K562 (cell line): ENCODE results near the gene DAPK2. TPM values are rescaled to one million over a fixed set of nuclear protein-coding genes. Genes with fewer than 3 reads are reported as not detected.

Experiments
- ATAC-seq: fragments of 200-7000 bp; cut with Tn5 transposase; 3 replicates; pipeline ENCODE4 v1.9.1; 2020; ENCODE audit warnings: moderate library complexity
- BruUV-seq: library from RNA; stranded (reverse); fragments of 400-500 nt; replicated peaks from 2 replicates; lab custom pipeline; 2021; lab: Mats Ljungman, UMichigan
- CTCF ChIA-PET: fragments of 300-600 bp; formaldehyde crosslinking; extraction: SDS; loops from one replicate; lab custom pipeline; 2021; ENCODE audit warnings: low intra/inter-chr PET ratio; lab: Yijun Ruan, JAX
- POLR2A ChIA-PET: fragments of 300-600, 350-650 bp; sonication (Branson Sonifier 250); formaldehyde crosslinking; extraction: SDS; loops from one replicate; lab custom pipeline; 2021; ENCODE audit warnings: antibody characterized with exemption, inconsistent platforms; lab: Yijun Ruan, JAX
- DNase-seq, 4 experiments: peaks; one replicate each; pipeline versions ENCODE4 v3.0.0 to v3.0.0-alpha.2; 2011 to 2018; ENCODE audit warnings: low spot score in 3 of 4, mixed read lengths in 3 of 4; ENCODE audit errors: extremely low read depth in 1 of 4
- FAIRE-seq: peaks from 2 replicates; lab custom pipeline; 2011; peaks lifted over from hg19 to GRCh38; lab: Jason Lieb, UNC
- H2AFZ ChIP-seq: 2 replicates; pipeline ENCODE4 v1.6.0; 2011; ENCODE audit warnings: low read depth, low read length, control low read depth, inconsistent platforms
- H3K27ac ChIP-seq: fragments of 200-600 bp; 3 replicates; pipeline ENCODE4 v1.8.0; 2011; ENCODE audit warnings: low read depth, mild to moderate bottlenecking, control low read depth, inconsistent platforms, low read length, moderate library complexity, mixed read lengths; ENCODE audit errors: extremely low read depth
- H3K27me3 ChIP-seq, 2 experiments: fragments of 300-600 bp in 1 of 2; 2 replicates in 1 of 2; 3 replicates in 1 of 2; pipeline versions ENCODE4 v1.6.0 to v1.8.0; 2011; ENCODE audit warnings: inconsistent platforms in 2 of 2, low read length in 2 of 2, mild to moderate bottlenecking in 1 of 2, mixed read lengths in 1 of 2, moderate library complexity in 1 of 2; ENCODE audit not compliant: control insufficient read depth in 2 of 2, insufficient read depth in 2 of 2
- H3K36me3 ChIP-seq: fragments of 300-600 bp; 3 replicates; pipeline ENCODE4 v1.8.0; 2011; ENCODE audit warnings: mild to moderate bottlenecking, low read length, inconsistent platforms; ENCODE audit not compliant: control insufficient read depth, insufficient read depth
- H3K4me1 ChIP-seq, 2 experiments: fragments of 200-600 bp in 1 of 2; replicated peaks in 1 of 2; 2 replicates in 1 of 2; 3 replicates in 1 of 2; pipeline versions ENCODE4 v1.5.1 to v1.8.0; 2011; ENCODE audit warnings: inconsistent platforms in 2 of 2, low read length in 2 of 2, mild to moderate bottlenecking in 1 of 2, mixed read lengths in 1 of 2, moderate library complexity in 1 of 2; ENCODE audit not compliant: control insufficient read depth in 2 of 2, insufficient read depth in 2 of 2
- H3K4me2 ChIP-seq: 2 replicates; pipeline ENCODE4 v1.6.1; 2011; ENCODE audit warnings: low read length, control low read depth, inconsistent platforms, mixed read lengths; ENCODE audit not compliant: insufficient read depth
- H3K4me3 ChIP-seq: fragments of 200-600 bp; sonication (generic), shearing (Covaris generic); 2 replicates; pipeline ENCODE4 v1.5.1; 2016; ENCODE audit warnings: control low read depth, inconsistent platforms
- H3K79me2 ChIP-seq: fragments of 200-600 bp; 3 replicates; pipeline ENCODE4 v1.8.0; 2011; ENCODE audit warnings: low read length, inconsistent platforms; ENCODE audit not compliant: control insufficient read depth, insufficient read depth
- H3K9ac ChIP-seq, 2 experiments: 2 replicates each; pipeline versions ENCODE4 v1.6.0 to v1.6.1; 2011; ENCODE audit warnings: low read depth in 2 of 2, low read length in 2 of 2, control low read depth in 1 of 2, inconsistent platforms in 1 of 2, mild to moderate bottlenecking in 1 of 2, mixed read lengths in 1 of 2; ENCODE audit not compliant: insufficient read depth in 1 of 2
- H3K9me1 ChIP-seq: one replicate; pipeline ENCODE4 v1.6.0; 2011; ENCODE audit warnings: inconsistent platforms, mild to moderate bottlenecking, low read length, moderate library complexity; ENCODE audit not compliant: control insufficient read depth, insufficient read depth
- H3K9me3 ChIP-seq: replicated peaks from 2 replicates; pipeline ENCODE4 v1.5.1; 2011; ENCODE audit warnings: low read depth, low read length, inconsistent platforms; ENCODE audit not compliant: control insufficient read depth, insufficient read depth
- H4K20me1 ChIP-seq: replicated peaks from 2 replicates; pipeline ENCODE4 v1.6.1; 2011; ENCODE audit warnings: low read length, inconsistent platforms, mixed read lengths; ENCODE audit not compliant: control insufficient read depth, insufficient read depth
- E2F3 ChIP-seq: fragments of 250-450 bp; sonication (Bioruptor Pico); IDR thresholded peaks from 2 replicates; pipeline ENCODE4 v1.4.0; 2020; ENCODE audit warnings: mild to moderate bottlenecking
- FOXA1 ChIP-seq: fragments of 450-650 bp; IDR thresholded peaks from 2 replicates; pipeline ENCODE4 v1.6.1; 2016; ENCODE audit warnings: mild to moderate bottlenecking, borderline replicate concordance
- HDGF ChIP-seq: fragments of 450-650 bp; IDR thresholded peaks from 2 replicates; pipeline ENCODE4 v1.6.1; 2016
- RBM39 ChIP-seq: fragments of 200-400 bp; formaldehyde crosslinking; optimal IDR thresholded peaks from 2 replicates; pipeline ENCODE3; 2018; ENCODE audit warnings: low read depth, low read length
- SPI1 ChIP-seq: IDR thresholded peaks from 2 replicates; pipeline ENCODE4 v1.6.1; 2011; ENCODE audit warnings: low read depth, low read length, control low read depth, borderline replicate concordance
- ZNF699 ChIP-seq: fragments of 250-450 bp; sonication (Bioruptor Pico); IDR thresholded peaks from 2 replicates; pipeline ENCODE4 v1.8.0; 2021; ENCODE audit warnings: mild to moderate bottlenecking, moderate library complexity; ENCODE audit not compliant: insufficient replicate concordance
- WGBS: fragments of 100-300 bp; shearing (Covaris generic); methylation state at CpG from one replicate; pipeline ENCODE4 v1.1.6; 2016; ENCODE audit warnings: low coverage, mixed read lengths; ENCODE audit not compliant: insufficient coverage; ENCODE audit errors: missing lambda C conversion rate; 5-methylcytosine and 5-hydroxymethylcytosine counted together
- in situ Hi-C: fragments of 300-500 bp; cut with MboI; formaldehyde crosslinking; loops from 4 replicates; pipeline ENCODE4 v1.15.0; 2018; ENCODE audit warnings: inconsistent platforms, mixed read lengths
- intact Hi-C: fragments of 100-400 bp; cut with micrococcal nuclease; formaldehyde crosslinking; loops from 2 replicates; pipeline ENCODE4 v1.14.2; 2022
- polyA plus RNA-seq, 8 experiments: library from polyadenylated mRNA; depleted of rRNA in 4 of 8; stranded (reverse) in 5 of 8; unstranded in 3 of 8; fragments of >200 nt; fragmentation: Nextera tagmentation in 2 of 8; fragmentation: Illumina TruSeq in 1 of 8; extraction: Ambion mirVana in 2 of 8; extraction: Trizol in 1 of 8; gene quantifications; 2 replicates each; pipeline versions ENCODE4 v1.2.1 to v1.2.3, GENCODE V29; 2011 to 2014; ENCODE audit warnings: inconsistent platforms in 1 of 8, missing spikeins in 1 of 8
- total RNA-seq, 7 experiments: library from RNA; depleted of rRNA in 6 of 7; stranded (reverse); fragments of >200 nt in 6 of 7; fragmentation: Illumina TruSeq in 2 of 7; extraction: Trizol in 2 of 7; gene quantifications; 2 replicates each; pipeline versions ENCODE4 v1.2.1 to v1.2.3, GENCODE V29; 2011 to 2021; ENCODE audit warnings: low replicate concordance in 1 of 7

DAPK2 gene
- total and polyA plus RNA-seq, 9 of the 15 experiments (the other 6 are each of a cell fraction or from before 2014, with no cell fraction given) = 0.14 to 5.2 (median 2.2) TPM

- no peak for TF ChIP-seq RBM39
- TF ChIP-seq E2F3 (CRISPR knock-in tag) = no peak
- TF ChIP-seq HDGF = no peak
- no peak overlapping the region for H3K4me2 ChIP-seq
- FAIRE-seq (no peak), DNase-seq (no peak), ATAC-seq (no peak)
- H3K9me1 ChIP-seq = no peaks in the 10 kb centered on the region
- H3K4me1 ChIP-seq = peaks cover 8 to 15% of the 10 kb centered on the region in 2 experiments; a peak in 4 of 5 replicates
- no peaks in the 10 kb centered on the region for H4K20me1 ChIP-seq
- POLR2A ChIA-PET = interaction anchor here (1.0 to 1.3 kb wide), 2 partner anchors 9 to 30 kb away, joined by 3 read pairs; no protein-coding TSS in a partner anchor
- 65% methylated on average over 3 of the region's 3 CpGs for WGBS
- no peaks in the 10 kb centered on the region for H3K36me3 ChIP-seq
- H2AFZ ChIP-seq = no peak overlapping the region
- H3K27me3 ChIP-seq = no peaks in the 10 kb centered on the region
- CTCF ChIA-PET = no interaction called here
- no peaks in the 10 kb centered on the region for H3K9me3 ChIP-seq
- BruUV-seq = no TSS peak
- H3K4me3 ChIP-seq = no peak overlapping the region
- in situ Hi-C loops = no loop called here
- no peak overlapping the region for H3K27ac ChIP-seq
- intact Hi-C loops = loop anchor here (10.0 kb wide), 1 partner anchor 57 kb away; no protein-coding TSS in a partner anchor
- no peak overlapping the region for H3K9ac ChIP-seq
- no peaks in the 10 kb centered on the region for H3K79me2 ChIP-seq
These were observed 54.6 kb downstream of the DAPK2 start for GRCh38 chr15:63991706-63992105.

- no peak overlapping the region for H3K4me3 ChIP-seq
- peak overlapping the region in 1 of 2 experiments; percentile 36; a peak in 1 of 4 replicates for H3K9ac ChIP-seq
- no peak for FAIRE-seq
- no peak overlapping the region for H2AFZ ChIP-seq
- H3K27me3 ChIP-seq = no peaks in the 10 kb centered on the region
- no peak overlapping the region for H3K27ac ChIP-seq
- 40% methylated on average over 8 of the region's 8 CpGs for WGBS
- peak; percentile 86 for TF ChIP-seq SPI1
- no peak for TF ChIP-seq ZNF699
- no peak for TF ChIP-seq FOXA1
- TF ChIP-seq, all 486 proteins: peak for 1
- ATAC-seq (no peak), DNase-seq (no peak)
- ChIA-PET CTCF (no interaction called here), POLR2A (interaction anchor here (0.7 kb wide), 1 partner anchor 75 kb away, joined by 3 read pairs; no protein-coding TSS in a partner anchor)
- in situ Hi-C loops = no loop called here
- peaks cover 19% of the 10 kb centered on the region in 2 experiments for H3K4me1 ChIP-seq
- no peaks in the 10 kb centered on the region for H4K20me1 ChIP-seq
- H3K4me2 ChIP-seq = no peak overlapping the region
- H3K9me1 ChIP-seq = no peaks in the 10 kb centered on the region
- BruUV-seq = no TSS peak
- intact Hi-C loops = loop anchor here (10.0 kb wide), 1 partner anchor 56 kb away; no protein-coding TSS in a partner anchor
- no peaks in the 10 kb centered on the region for H3K79me2 ChIP-seq
- no peaks in the 10 kb centered on the region for H3K36me3 ChIP-seq
- H3K9me3 ChIP-seq = no peaks in the 10 kb centered on the region
These were observed 55.8 kb downstream of the DAPK2 start for GRCh38 chr15:63990454-63990853.
